SKM-1 (cell line): Measurements from ENCODE around the gene ACBD5.
"Not testable (repeated sequence)": the region's sequence is repeated elsewhere in the genome, so short reads cannot be mapped to it uniquely, and the experiment has no call there.

Source experiments
- DNase-seq: peaks from one replicate; lab custom pipeline; 2025; ENCODE audit not compliant: unreplicated experiment; lab: John Stamatoyannopoulos, UW

Gene ACBD5

DNA sequence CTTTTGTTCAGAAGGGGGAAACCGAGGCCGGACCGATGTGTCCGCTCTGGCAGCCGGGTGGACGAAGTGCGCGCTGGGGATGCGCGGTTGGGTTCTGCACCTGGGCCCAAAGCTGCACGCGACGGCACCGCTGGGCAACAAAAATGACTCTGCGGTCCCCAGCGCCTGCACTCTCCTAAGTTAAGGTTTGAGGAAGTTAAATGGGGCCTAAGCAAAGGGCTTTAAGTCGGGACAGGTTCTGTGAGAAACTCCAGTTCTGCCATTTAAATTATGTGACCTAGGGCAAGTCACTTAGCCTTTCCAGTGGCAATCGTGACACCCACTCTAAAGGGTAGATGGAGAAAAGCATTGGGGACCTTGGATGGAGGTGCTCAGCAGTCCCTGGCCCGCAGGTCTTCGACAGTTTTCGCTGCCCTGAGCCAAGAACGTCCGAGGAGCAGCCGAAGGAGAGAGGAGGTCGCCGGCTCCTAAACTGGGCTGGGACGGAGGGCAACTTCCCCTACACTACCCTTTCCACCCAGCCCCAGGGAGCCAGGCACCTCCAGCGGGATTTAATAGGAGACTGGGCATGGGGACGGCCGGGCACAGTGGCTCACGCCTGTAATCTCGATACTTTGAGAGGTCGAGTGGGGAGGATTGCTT, 534 bp upstream of the ACBD5 start:
- peak; percentile 9 for DNase-seq

DNA sequence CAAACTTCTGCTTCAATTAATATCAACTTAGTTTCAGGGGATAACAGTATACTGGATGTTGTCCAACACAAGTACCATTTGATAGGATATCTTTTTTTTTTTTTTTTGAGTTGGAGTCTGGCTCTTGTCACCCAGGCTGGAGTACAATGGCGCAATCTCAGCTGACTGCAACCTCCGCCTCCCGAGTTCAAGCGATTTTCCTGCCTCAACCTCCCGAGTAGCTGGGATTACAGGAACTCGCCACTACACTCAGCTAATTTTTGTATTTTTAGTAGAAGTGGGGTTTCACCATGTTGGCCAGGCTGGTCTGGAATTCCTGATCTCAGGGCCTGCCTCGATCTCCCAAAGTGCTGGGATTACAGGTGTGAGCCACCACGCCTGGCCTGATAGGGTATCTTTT, 3.1 kb downstream of the ACBD5 start:
- not testable (repeated sequence) for DNase-seq

DNA sequence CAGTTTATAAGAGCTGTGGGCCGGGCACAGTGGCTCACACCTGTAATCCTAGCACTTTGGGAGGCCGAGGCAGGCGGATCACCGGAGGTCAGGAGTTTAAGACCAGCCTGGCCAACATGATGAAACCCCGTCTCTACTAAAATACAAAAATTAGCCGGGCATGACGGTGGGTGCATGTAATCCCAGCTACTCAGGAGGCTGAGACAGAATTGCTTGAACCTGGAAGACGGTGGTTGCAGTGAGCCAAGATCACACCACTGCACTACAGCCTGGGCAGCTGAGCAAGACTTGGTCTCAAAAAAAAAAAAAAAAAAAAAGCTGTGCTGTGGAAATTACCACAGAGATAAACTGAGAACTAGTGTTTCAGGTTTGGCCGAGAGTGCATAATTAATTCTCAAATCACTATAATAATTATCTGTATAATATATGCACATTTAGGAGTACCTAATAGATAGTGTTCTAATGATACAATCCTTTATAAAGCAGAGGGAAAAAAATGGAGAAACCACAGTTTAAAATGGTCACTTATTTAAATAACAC, 3.9 kb downstream of the ACBD5 start:
- not testable (repeated sequence) for DNase-seq

DNA sequence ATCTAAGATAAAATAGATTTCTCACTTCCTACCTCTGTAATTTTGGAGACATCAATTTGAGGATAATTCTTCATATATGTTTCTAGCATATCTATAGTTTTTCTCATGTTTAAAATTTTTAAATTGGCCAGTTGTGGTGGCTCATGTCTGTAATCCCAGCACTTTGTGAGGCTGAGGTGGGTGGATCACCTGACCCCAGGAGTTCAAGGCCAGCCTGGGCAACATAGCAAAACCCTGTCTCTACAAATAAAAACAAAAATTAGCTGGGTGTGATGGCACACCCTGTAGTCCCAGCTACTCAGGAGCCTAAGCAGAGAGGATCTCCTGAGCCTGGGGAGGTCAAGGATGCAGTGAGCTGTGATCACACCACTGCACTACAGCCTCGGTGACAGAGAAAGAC, 4.9 kb downstream of the ACBD5 start:
- no peak for DNase-seq

DNA sequence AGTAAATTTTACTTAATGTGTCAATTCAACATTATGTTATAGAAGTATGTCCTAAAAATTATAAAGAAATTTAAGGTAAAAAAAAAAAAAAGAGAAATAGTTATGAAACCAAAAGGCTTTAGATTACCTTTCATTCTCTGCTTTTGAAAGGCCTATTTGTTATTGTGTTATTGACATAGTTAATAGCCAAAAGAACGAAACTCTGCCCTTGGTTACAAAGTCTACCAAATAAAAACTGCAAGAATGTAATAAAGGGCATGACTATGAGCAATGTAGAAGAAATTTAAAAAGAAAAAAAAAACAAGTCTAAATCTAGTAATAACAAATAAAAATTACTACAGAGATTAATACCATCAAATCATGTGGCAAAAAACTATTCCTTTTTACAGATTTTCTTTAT, 10.6 kb downstream of the ACBD5 start:
- no peak for DNase-seq

DNA sequence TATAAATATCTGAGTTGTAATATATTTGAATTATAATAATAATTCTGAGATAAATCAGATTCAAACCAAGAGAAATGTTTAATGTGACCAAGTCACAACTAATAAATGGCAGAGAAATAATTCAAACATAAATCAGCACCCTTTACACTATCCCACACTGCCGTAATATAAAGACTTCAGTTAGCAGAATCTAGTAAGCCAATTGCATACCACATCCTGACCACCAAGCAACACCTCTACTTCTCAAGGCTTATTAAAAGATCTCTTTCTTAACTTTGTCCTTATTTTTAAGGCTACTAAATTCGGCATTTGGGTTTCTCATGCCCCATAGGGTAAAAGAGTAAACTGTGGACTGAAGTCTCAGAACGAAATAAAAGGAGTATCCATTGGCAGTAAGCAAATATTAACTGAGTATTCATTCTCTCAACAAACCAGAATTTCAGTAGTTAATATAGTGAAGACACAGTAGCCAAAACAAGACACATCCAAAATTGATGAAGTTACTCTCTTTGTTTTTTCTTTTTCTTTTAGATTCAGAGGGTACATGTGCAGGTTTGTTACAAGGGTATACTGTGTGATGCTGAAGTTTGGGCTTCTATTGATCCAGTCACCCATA, 14.8 kb downstream of the ACBD5 start:
- no peak for DNase-seq

DNA sequence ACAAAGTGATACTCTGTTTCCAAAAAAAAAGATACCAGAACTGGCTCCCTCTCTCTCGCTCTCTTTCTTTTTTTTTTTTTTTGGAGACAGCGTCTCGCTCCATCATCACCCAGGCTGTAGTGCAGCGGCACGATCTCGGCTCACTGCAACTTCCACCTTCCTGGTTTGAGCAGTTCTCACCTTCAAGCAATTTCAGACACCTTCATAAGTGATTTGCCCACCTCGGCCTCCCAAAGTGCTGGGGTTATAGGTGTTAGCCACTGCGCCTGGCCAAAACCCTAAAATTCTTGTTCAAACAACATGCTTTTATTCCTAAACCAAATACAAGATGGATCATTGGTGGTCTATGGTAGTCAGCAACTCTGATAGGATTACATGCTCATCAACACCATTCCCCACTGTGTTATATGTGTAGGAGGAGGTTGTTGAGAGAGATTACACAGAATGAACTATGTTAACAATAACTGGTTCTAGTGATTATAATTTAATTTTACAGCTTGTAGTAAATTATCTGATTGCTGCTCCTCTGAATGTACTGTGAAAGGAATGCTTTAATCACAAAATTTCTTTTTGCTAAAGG, 15.5 kb downstream of the ACBD5 start:
- DNase-seq, result no peak

DNA sequence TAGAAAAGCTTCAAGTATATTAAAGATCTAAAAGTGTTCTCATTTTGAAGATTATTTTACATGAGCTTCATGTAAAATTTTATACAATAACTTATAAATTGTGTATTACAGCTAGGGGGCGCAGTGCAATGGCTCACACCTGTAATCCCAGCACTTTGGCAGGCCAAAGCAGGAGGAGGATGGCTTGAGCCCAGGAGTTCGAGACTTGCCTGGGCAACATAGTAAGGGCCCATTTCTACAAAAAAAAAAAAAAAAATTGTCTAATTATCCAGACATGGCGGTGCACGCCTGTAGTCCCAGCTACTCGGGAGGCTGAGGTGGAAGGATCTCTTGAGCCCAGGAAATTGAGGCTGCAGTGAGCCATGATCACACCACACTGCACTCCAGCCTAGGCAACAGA, 16.6 kb downstream of the ACBD5 start:
- DNase-seq, result no peak

DNA sequence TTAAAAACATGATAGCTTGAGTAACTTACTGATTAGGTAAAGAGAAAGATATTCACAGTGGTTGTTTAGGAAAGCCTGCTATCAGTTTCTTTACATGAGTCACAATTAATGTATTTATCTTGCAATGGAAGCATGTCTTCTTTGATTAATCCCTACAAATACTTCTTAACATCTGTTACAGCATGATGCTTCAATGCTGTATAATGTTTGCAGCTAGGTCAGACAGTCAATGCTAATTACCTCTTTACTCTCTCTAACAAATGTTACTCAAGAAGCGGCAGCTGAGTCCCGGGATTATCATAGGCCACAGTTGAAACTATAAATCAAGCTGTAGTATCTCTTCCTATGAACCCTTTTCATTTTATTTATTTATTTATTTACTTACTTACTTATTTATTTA, 33.2 kb downstream of the ACBD5 start:
- DNase-seq, result no peak

DNA sequence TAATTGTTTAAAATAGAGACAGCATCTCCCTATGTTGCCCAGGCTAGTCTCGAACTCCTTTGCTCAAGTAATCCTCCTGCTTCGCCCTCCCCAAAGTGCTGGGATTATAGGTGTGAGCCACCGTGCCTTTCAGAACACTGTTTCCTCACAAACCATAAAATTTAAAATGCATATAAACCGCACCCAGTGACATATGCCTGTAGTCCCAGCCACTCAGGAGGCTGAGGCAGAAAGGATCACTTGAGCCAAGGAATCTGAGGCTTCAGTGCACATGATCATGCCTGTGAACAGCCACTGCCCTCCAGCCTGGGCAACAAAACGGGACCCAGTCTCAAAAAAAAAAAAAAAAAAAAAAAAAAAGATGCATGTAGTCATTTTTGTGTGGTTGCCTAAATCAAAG, 36.8 kb downstream of the ACBD5 start:
- DNase-seq, result no peak

DNA sequence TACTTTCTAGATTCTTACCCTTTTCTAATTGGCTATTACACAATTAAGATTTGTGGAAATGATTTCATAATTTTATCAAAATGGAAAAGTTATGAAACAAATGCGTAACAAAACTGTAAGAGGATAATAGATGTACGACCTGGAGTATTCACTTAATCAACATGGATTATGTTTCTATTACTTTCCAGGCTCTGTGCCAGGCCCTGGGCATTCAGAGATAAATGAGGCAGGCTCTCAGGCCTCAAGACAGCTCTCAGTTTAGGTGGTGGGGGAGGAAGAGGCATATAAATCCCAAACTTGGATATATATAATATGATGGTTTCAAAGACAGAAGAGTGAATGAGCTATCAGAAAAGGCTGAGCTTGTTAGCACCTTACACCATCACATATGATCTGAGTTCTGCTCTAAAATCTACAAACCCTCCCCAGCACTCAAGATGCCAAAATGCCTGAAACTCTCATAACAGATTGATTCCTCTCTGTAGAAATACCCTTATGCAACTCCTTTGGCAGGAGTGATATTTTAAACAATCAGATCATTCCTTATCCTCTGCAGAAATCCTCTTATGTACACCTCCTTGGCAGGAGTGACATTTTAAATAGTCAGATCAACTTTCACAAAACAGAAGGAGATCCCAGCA, 42.5 kb downstream of the ACBD5 start:
- DNase-seq, result no peak

DNA sequence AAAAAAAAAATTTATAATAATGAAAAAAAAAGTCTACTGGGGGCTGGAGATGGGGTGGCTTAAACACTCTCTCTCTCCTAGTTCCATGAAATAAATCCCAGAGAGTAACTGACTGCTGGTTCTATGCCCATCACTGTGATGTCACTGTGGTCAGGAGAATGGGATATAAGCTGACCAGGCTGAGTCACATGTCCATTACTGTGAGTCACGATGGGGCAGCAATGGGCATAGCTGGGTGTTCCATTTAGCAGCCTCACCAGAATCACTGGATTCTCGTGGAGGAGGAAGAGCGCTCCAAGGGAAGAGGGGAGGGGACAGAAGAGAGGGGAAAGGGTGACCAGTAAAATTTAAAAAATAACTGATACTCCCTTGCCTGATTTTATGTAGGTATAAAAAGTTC, 48.3 kb downstream of the ACBD5 start:
- no peak for DNase-seq

DNA sequence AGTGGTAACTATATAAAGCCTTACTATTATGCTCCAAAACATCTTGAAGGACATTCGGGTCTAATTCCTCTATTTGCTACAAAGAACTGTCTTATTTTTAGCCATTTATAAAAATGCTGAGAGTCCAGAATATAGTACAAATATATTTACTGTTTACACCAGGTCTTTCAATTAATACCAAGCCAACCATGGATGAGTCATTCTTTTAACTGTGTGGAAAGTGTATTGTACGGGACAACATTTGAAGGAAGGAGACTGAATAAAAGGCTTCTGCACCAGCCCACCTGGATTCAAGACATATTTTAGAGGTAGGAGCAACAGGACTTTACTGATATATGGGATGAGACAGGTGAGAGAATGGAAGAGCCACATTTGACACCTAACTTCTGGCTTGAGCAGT, 50.1 kb downstream of the ACBD5 start:
- no peak for DNase-seq

DNA sequence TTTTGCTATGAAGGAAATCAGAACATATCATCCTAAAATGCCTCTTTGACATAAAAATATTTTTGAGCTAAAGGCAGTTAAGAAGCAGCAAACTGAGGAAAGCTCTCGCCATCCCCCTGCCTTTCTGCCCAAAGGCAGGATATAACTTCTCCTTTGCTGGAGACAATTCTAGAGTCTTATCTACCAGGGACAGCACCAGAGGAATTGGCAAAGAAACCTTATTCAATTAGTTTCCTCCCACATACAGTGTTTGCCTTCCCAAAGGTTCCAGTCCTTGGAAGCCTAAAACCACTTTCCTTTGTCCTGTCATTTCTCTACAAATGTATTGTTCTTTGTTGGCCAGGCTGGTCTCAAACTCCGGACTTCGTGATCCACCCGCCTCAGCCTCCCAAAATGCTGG, 51.7 kb downstream of the ACBD5 start:
- DNase-seq, result no peak

DNA sequence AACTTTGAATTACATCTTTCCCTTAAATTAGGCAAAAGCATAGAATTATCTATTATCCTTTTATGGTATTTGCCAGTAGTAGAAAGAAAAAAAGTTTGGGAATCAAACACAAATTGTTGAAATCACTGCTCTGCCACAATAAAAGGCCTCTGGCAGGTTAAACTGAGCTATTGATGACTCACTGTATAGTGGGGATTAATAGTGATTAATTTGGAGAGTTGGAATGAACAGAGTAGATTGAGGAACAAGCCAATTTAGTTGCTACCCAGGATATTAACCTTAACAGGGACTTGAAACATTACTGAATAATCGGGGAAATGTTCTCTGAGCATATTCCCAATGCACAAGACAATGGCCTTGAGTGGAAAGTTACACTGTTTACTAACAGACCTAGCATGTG, 52.3 kb downstream of the ACBD5 start:
- DNase-seq, result no peak

DNA sequence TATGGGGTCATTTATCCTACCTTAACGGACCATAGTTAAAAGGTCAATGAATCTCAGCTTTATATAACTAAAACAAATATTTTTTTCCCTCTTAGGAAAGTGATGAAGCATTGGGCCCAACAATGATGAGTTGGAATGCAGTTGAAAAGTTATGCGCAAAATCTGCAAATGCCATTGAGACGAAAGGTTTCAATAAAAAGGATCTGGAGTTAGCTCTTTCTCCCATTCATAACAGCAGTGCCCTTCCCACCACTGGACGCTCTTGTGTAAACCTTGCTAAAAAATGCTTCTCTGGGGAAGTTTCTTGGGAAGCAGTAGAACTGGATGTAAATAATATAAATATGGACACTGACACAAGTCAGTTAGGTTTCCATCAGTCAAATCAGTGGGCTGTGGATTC, 70.7 kb downstream of the ACBD5 start:
- no peak for DNase-seq

DNA sequence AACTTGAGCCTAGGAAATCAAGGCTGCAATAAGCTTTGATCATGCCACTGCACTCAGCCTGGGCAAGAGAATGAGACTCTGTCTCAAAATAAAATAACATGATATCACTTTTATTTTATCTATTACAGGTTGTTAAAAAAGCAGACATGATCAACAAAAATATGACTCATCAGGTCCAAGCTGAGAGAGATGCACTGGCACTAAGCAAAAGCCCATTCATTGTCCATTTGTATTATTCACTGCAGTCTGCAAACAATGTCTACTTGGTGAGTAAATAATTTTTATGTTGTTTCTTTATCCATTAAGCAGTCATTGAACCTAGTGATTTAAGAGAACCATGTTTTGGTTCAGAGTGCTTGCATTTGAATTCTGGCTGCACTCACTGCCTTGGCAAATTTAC, 82.2 kb downstream of the ACBD5 start:
- no peak for DNase-seq

DNA sequence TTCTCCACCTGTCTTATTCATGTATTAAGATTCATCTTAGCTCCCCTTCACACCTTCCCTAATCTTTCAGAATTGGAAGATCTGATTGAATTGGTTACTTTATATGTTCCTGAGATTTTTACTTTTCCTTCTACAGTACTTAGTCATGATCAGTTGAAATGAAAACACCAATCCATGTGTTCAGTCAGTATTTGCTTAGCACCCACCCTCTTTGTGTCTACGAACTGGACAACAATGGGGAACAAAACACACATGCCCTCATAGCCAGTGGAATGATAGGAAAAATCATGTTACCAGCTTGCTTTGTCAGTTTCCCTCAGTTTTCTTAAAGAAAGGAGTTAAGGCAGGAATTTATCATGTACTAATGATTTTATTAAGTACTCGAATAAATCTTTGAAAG, 83.4 kb downstream of the ACBD5 start:
- no peak for DNase-seq

DNA sequence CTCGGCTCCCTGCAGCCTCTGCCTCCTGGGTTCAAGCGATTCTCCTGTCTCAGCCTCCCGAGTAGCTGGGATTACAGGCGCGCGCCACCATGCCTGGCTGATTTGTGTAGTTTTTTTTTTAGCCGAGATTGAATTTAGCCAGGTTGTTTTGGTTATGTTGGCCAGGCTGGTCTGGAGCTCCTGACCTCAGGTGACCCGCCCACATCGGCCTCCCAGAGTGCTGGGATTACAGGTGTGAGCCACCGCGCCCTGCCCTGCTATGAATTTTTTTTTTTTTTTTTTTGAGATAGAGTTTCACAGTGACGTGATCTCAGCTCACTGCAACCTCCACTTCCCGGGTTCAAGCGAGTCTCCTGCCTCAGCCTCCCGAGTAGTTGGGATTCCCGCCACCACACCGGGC, 84.0 kb downstream of the ACBD5 start:
- not testable (repeated sequence) for DNase-seq

DNA sequence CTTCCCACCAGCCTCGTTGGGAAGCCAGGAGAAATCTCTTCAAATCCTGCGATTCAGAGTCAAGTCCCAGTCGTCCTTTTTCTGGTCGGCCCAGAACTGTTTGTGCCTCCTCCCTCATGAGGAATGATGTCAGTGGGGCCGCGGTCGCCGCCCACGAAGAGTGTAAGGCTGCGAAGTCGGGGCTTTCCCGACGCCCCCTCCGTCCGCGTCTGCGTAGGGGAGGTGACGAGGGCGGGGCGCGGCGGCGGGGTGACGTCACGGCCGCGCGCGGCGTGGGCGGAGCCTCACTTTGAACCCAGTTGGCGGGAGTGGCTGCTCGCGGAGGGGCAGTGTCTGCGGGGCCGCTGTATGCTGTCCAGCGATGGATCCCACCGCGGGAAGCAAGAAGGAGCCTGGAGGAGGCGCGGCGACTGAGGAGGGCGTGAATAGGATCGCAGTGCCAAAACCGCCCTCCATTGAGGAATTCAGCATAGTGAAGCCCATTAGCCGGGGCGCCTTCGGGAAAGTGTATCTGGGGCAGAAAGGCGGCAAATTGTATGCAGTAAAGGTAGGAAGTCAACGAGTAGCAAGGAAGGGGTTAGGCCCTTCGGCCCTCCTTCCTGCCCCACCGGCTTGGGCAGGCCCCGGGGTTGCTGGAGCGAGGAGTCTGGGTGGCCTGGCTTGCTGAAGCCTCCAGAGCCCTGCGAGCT, 85.4 kb downstream of the ACBD5 start, which contains the start of gene MASTL:
TSS of gene MASTL (plus strand) at position 287 of the 689 bp plus-strand sequence. CDS start at position 362, 75 bp downstream.
- DNase-seq, result no peak

DNA sequence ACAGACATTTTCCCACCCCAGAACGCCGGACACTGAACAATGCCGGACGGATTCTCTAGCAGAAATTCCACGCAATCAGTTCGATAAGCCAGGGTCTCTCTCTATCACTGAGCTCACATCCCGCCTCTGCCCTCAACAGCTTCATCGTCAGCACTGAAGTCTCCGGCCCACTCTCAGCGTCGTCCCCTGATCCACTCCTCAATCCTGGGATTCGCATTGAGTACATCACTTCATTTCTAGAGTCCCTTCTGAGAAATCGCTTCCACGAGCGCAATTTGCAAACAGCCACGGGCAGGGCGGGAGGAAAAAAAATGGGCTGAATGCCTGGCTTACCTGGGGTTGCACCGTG, 86.8 kb downstream of the ACBD5 start:
- DNase-seq, result no peak
